Activated T-helper 9 cell treated with anti-CD3 and anti-CD28 coated beads, Interleukin-2, amount 50 U/mL, for 16 hours (primary cell): ENCODE results near the gene TRIM26.

Experiments
- DNase-seq: peaks from one replicate; pipeline ENCODE4 v3.0.0-alpha.2; 2020; ENCODE audit warnings: low read depth

The TRIM26 gene

DNA sequence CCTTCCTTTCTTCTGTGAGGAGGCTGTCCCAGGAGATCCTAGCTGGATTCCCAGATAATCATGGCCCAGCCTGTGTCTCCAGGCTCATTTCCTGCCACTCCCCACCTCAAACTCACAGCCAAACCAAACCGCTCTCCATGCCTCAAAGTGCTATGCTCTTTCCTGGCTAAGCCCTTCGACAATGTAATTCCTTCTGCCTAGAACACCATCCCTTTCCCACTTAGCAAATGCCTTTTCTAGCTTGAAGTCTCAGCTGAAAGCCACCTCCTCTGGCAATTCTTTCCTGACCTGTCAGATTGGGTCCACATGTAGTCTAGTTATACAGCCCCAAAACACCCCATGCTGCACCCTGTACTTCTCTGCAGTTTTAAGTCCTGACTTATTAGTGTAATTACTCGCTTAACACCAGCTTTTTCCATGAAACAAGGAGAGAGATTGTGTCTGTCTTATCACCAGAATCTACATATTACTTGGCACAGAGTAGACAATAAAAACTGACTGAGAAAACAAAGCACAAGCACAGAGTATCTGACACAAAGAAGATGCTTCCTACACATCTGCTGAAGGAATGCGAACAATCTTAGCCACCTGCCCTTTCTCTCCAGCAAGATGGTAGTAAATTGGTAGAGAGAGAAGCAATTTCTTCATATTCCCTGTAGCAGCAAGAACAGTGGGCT, 5.4 kb downstream of the TRIM26 start:
- no peak for DNase-seq

DNA sequence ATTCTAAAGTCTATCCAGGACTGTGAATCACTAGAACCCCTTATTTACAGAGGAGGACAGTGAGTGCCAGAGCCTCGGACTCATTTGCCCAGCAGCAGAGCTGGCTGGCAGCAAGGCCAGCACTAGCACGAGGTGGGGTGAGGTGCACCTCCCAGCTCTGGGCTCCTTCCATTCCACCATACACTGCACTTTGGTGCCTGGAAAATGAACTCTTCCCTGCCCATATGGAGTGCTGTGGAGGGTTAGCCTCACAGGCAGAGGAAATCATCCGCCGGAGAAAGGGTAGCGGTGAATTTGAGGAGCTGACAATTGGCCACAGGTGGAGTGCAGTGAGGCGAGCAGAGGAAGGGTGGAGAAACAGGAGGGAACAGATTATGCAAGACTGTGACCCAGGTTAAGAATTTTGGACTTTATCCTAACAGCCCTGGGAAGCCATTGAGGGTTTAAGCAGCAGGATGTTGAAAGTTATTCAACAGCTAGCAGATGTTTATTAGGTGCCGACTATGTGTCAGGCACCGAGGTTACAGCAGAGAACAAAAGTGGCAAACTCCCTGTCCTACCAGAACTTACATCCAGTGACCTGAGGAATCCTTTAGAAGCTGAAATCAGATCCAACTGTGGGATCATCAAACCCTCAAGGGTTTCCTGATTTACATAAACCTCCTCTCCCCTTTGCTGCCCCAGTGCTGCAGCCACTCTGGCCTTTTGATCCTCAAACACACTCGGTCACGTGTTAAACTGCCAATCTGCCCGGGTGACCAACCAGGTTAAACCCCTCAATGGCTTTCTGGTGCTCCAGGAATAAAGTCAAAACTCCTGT, 6.2 kb downstream of the TRIM26 start:
- no peak for DNase-seq

DNA sequence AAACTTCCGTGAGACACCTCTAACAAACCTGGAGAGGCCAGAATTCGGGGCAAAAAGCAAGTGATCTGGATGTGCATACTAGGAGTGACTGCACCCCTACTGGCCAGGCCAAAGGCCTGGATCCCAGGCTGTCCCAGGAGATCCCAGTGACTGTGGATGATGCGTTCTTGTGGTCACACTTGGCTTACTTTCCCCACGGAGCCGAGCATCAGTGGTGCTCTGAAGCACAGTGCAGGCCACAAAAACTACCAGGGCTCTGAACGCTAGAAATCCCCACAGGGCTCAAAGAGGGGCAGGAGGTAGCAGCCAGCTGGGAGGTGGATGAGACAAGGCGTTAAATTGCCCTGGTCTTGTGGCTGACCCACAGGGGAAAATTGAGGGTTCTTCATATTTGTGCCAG, 7.1 kb downstream of the TRIM26 start:
- DNase-seq: no peak

DNA sequence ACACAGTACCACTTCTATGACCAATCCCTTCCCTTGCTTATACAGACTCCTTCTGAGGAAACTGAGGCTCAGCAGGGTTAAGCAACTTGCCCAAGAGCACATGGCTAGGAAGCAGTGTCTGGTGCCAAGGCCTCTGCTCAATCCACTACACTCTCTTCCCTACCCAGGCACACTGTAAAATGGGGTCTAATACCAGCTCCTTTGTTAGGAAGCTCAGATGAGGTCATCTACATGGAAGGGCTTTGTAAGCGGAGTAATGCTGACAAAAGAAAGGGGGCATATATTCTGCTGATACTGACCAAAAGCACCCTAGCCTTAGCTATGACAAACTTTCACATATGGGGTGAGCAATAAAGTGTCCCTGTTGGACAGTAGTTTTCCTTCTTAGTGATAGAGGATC, 9.1 kb downstream of the TRIM26 start:
- no peak for DNase-seq

DNA sequence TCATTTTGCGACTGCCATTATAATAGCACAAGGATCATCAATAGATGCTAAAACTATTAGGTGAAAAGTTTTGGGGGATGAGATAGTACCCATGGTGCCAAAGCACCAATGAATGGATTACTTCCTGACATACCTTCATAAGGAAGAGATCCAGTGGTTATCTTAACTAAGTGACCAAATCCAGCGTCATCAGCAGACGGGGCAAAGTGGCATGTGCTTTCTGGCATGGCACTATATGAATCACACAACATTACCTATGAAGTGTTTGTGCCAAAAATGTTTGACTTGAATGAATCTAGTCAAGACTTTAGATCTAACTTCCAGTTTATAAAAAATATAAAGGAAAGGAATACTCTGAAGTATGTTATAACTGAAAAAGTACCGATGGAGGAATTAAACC, 10.8 kb downstream of the TRIM26 start:
- no peak for DNase-seq

DNA sequence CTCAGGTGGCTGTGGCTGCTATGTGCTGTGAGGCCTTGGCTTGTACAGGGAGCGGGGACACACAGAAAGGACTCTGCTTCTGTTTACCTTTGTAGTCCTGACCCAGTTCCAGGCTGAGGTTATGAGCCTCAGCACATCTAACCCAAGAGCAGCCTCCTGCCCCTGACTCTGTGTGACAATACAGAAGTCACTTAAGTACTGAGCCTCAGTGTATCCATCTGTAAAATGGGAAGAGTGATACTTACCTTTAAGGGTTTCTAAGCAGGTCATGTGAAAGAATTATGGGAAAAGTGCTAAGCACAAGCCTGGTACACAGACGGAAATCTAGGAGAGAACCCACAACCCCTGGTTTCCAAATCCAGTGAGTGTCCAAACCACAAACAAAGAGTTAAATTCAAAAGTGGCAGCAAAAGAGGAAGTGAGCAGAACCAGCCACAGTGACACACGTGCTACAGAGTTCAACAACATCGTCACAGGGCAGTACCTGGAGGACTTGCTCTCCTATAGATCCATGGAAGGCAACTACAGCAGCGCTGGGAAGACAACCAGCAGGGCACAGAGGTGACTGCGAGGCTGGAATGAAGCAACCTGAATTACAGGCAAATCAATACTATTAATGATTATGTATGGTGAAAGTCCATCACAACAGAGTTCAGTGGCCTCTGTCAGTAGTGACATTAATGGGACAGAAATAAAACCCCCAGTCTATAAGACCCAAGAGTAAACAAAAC, 12.5 kb downstream of the TRIM26 start:
- DNase-seq: no peak

DNA sequence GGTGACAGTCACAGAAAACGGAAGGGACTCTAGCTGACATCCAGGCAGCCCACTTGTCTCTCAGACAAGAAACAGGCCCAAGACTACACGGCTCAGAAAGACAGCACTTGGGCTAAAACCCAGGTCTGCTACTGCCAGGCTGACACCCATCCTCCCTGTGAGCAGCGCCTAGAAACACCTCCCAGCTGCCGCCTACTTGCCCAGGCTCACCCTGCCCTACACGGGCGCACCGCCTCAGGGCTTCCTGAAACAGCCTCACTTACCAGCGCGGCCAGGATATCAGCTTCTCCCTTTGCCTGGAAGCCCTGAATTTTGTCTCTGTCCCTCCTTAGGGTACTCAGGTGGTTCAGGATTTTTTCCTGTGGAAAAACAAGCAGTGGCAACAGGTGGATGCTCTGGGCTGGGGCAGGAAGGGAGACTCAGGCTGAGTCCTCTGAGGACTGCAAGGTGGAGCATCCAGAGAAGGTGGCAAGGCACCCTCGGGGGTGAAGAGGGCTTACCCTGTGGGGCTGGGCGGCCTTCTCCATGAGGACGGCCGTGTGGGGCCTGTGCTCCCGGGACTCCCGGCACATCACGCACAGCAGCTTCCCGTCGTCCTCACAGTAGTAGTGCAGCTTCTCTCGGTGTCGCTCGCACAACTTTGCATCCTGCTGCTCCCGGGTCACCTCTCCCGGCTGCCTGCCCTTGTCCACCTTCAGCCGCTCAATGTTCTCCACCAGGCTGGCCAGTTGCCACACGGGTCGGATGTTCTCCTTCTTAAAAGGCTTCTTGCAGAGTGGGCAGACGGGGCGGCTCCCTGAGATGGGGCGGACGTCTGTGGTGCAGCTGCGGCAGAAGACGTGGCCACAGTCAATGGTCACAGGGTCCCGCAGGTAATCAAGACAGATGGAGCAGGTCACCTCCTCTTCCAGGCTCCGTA, 14.8 kb downstream of the TRIM26 start:
- no peak for DNase-seq

DNA sequence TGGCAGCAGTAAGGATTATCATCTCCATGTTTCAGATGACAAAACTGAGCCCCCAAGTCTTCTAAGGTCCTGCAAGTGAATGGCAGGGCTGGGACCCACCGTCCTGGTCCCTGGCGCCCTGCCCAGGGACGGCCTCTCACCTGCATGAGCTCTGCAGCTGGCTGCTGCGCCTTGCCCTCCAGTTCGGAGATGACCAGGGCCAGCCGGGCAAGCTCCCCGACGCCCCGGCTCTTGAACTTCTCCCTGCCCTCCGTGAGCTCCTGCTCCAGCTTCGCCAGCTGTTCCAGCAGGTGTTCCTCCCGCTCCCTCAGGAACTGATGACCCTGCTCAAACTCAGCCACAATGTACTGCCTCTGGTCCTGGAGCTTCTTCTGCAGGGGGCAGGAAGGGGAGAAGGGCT, 16.8 kb downstream of the TRIM26 start:
- DNase-seq: no peak

DNA sequence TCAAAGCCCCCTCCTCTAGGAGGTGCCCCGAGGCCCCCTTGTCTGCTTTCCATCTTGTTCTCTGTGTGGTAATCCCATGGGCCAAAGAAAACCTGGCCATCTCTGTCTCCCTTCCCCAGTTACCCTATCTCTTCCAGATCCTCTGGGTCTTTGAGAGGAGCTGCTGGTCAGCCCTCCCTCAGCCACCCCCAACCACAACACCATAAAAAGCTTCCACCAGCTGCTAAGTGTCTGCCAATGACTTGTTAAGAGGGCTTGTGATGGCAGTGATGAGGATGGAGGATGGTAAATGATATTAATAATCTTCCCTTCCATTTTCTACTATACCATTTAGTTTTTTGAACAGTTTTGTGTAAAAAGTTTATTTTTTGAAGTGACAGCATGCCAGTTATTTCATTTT, 17.3 kb downstream of the TRIM26 start:
- DNase-seq: no peak

DNA sequence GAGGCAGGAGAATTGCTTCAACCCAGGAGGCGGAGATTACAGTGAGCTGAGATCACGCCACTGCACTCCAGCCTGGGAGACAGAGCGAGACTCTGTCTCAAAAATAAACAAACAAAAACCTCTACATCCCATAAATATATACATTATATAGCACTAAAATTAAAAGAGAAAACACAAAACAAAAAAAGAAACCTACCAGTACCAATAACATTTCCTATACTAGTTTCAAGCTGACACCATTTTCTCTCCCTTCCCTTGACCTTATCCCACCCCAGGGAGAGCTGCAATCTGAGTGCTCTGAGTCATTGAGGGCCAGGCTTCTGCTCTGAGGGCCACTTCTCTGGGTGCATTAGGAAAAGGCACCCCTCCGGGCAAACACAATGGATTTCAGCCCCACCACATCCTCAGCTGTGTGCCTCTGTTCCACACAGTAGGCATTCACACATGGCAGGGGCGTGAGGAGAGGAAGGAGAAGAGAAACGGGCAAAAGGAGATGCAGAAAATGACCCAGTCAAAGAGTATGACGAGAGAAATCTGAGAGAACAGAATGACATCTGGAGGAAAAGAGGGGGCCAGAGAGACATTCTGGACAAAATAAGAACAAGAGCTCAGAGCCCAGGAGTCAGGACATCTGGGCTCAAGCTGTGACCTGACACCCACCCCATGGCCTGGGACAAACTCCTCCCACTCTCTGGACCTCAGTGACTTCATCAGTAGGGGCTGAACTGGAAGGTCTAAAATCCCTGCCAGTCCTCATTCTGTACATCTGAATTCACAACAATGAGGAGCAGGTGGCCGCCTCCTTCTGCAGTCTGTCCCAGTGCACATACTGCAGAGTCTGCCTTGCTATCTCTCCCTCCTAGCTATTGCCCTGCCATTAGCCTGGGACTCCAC, 18.2 kb downstream of the TRIM26 start:
- DNase-seq: no peak

DNA sequence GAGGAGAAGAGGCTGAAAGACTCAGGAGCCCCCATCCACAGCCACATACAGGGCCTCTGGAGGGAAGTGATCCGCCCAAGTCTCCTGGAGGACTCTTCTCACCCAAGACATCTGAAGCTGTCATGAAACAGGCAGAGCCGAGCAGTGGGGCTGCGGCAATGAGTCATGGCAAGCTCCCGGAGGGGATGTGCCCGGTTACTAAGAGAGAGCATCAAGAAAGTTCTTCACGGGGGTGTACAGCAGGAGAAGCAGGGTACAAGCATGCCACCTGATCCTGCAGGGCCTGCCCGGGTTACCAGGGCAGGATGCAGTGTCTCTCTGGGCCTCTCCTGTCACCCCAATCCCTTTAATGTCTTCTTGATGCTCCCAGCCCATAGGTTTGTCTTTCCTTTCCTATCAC, 21.1 kb downstream of the TRIM26 start:
- DNase-seq: no peak

DNA sequence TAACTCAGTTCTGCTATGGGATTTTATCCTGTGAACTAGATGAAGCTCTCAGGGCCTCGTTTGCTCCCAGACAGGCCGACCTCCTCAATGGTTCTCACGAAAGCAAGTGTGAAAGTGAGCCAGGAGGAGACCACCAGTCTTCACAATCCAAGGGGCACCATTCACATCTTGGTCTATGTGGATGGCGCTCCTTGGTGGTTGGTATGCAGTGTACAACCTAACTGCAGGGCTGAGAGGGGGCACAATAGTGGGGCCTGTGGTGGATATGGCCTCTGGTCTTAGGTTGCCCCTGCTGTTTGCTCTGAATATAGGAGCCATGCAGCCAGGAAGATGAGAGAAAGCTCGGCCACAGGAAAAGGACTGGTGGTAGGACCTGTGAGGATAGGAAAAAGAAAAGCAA, 24.7 kb downstream of the TRIM26 start:
- no peak for DNase-seq

DNA sequence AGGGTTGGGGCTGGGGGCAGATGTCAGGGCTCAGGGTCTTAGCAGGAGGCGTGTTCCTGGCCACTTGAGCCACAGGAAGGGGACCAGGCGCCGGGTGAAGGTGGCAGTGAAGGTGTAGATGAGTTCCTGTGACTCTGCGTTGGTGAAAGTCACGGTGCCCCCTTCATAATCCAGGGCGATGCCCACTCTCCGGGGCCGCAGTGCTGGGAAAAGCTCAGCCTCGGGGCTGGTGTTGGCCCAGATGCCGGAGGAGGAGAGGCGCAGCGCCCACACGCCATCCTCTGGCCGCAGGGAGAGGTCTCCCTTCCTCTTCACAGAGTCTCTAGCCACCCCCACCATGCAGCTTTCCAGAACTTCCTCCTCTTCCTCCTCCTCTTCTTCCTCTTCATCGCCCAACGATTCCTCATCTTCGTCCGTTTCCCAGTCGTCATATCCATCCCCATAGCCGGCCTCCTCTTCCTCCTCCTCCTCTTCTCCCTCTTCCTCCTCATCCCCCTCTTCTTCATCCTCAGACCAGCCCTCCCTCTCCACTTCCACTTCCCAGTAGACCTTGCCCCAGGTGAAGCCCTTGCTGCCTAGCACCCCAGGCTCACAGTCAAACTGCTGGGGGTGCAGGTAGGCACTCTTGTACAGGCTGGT, 27.2 kb downstream of the TRIM26 start:
- no peak for DNase-seq

DNA sequence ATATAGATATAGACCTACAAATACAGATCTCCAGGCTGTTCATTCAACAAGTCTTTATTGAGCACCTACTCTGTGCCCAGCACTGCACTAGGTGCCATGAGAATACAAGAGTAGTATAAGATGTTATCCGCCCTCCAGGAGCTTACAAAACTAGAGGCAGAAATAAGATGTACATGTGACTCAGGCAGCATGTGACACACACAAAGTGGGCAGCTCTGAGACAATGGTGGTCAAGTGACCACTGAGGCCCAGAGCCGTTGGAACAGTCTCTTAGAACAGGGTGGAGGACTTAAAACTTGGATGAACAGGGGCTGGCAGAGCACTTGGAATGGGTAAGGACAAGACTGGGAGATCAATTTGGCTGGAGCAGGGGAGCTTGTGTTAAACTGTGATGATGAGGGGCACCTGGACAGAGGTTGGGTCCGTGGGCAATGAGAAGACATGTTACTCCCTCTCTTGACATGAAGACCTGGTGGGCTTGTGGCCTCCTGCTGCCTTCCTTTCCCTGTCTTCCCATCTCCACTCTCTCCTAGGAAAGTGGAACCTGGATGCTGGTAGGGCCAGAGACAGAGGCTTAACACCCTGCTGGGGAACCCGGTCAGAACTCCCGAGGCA, 28.7 kb downstream of the TRIM26 start:
- DNase-seq: no peak

DNA sequence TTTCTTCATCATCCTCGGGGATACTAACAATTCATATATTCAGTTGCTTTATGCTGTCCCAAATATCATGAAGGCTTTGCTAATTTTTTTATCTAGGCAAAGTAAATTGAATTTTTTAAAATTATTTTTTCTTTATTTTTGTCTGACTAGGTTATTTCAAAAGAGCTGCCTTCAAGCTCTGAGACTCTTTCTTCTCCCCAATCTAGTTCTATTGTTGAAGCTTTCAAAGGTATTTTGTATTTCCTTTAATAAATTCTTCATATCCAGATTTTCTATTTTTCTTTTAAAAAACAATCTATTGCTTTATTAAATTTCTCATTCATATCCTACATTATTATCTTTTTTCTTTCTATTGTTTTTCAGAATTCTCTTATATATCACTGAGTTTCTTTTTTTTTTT, 33.1 kb downstream of the TRIM26 start:
- no peak for DNase-seq

DNA sequence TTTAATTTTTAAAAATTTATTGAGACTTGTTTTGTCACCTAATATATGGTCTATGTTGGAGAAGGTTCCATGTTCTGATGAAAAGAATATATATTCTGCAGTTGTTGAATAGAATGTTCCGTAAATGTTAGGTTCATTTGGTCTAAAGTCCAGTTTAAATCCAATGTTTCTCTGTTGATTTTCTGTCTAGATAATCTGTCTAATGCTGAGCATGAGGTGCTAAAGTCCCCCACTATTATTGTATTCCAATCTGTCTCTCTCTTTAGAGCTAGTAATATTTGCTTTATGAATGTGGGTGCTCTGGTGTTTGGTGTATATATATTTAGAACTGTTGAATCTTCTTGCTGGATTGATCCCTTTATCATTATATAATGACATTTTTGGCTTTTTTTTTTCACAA, 34.4 kb downstream of the TRIM26 start:
- DNase-seq: no peak

DNA sequence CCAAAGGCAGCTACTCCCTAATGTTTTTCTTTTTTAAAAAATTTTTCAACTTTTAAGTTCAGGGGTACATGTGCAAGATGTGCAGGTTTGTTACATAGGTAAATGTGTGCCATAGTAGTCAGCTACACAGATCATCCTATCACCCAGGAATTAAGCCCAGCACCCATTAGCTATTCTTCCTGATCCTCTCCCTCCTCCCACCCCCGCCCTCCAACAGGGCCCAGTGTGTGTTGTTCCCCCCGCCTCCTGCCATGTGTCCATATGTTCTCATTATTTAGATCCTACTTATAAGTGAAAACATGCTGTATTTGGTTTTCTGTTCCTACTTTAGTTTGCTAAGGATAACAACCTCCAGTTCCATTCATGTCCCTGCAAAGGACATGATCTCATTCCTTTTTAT, 37.4 kb downstream of the TRIM26 start:
- no peak for DNase-seq

DNA sequence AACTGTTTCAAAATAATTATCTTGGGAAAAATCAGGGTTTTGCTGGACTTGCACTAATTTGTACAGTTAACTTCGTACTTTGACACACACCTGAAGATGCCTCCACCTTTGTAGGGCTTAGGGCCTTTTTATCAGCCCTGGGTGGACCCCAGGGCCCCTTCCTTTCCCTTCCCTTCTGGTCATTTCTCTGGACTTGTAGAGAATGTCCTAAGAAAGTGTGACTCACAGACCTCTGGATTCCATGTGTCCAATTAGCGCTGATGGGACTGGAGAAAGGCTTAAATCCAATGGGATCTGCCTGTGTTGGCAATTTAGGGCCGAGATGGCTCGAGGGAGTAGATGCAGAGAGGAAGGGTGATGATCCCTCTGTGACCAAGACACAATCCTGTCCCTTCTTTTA, 40.5 kb downstream of the TRIM26 start:
- no peak for DNase-seq

DNA sequence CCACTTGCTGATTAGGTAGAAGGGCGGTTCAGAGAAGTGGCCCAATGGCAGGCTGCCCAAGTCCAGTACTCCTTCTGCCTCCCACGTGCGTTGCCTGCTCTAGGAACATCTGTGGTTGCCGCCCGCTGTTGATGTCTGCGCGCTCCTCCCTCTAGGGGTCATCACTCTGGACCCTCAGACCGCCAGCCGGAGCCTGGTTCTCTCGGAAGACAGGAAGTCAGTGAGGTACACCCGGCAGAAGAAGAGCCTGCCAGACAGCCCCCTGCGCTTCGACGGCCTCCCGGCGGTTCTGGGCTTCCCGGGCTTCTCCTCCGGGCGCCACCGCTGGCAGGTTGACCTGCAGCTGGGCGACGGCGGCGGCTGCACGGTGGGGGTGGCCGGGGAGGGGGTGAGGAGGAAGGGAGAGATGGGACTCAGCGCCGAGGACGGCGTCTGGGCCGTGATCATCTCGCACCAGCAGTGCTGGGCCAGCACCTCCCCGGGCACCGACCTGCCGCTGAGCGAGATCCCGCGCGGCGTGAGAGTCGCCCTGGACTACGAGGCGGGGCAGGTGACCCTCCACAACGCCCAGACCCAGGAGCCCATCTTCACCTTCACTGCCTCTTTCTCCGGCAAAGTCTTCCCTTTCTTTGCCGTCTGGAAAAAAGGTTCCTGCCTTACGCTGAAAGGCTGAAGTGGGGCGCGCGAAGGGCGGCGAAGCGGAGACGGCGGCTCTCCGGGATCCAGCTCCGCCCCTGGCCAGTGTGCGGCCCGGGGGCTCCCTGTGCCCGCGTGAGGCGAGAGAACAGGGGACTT, 41.3 kb downstream of the TRIM26 start:
- DNase-seq: no peak
